Measurements from ENCODE around the gene DICER1.
"Not testable (repeated sequence)": the region's sequence is repeated elsewhere in the genome, so short reads cannot be mapped to it uniquely, and the experiment has no call there.

Gene DICER1

GRCh38 chr14:95185033-95185766 lies 27.9 kb upstream of the DICER1 start:
- TF ChIP-seq ZFX (IDR thresholded peaks at IDR 0.05; ENCODE audit: borderline replicate concordance) (no peak), CTCF (IDR thresholded peaks at IDR 0.05) (no peak)
- H3K27ac ChIP-seq: no peak overlapping the region

GRCh38 chr14:95184413-95184790 lies 27.1 kb upstream of the DICER1 start:
- H3K27ac ChIP-seq: no peak overlapping the region
- no peak for TF ChIP-seq CTCF (IDR thresholded peaks at IDR 0.05)
- TF ChIP-seq ZFX (IDR thresholded peaks at IDR 0.05; ENCODE audit: borderline replicate concordance): no peak

- no peak overlapping the region for H3K27ac ChIP-seq
- TF ChIP-seq CTCF (IDR thresholded peaks at IDR 0.05): no peak
- TF ChIP-seq ZFX (IDR thresholded peaks at IDR 0.05; ENCODE audit: borderline replicate concordance): no peak
Observed at GRCh38 chr14:95183532-95184412, 26.4 kb upstream of the DICER1 start.

GRCh38 chr14:95183082-95183481 lies 25.8 kb upstream of the DICER1 start:
- no peak overlapping the region for H3K27ac ChIP-seq
- TF ChIP-seq CTCF (IDR thresholded peaks at IDR 0.05) (no peak), ZFX (IDR thresholded peaks at IDR 0.05; ENCODE audit: borderline replicate concordance) (no peak)

- TF ChIP-seq ZFX (IDR thresholded peaks at IDR 0.05; ENCODE audit: borderline replicate concordance): no peak
- no peak for TF ChIP-seq CTCF (IDR thresholded peaks at IDR 0.05)
- no peak overlapping the region for H3K27ac ChIP-seq
Observed at GRCh38 chr14:95182379-95182778, 25.1 kb upstream of the DICER1 start.

- no peak overlapping the region for H3K27ac ChIP-seq
- TF ChIP-seq CTCF (IDR thresholded peaks at IDR 0.05) (no peak), ZFX (IDR thresholded peaks at IDR 0.05; ENCODE audit: borderline replicate concordance) (no peak)
Observed at GRCh38 chr14:95180966-95181741, 23.8 kb upstream of the DICER1 start.

- not testable (repeated sequence) for H3K27ac ChIP-seq
Observed at GRCh38 chr14:95175670-95176069, 18.3 kb upstream of the DICER1 start.
